Ishikawa (cell line): ENCODE measurements around the gene DNAJA3.

Source experiments
- CEBPB ChIP-seq: IDR thresholded peaks from 2 replicates; pipeline ENCODE4 v1.6.1; 2012
- CREB1 ChIP-seq: IDR thresholded peaks from 2 replicates; pipeline ENCODE4 v1.6.1; 2012; ENCODE audit warnings: low read depth
- EGR1 ChIP-seq: IDR thresholded peaks from 2 replicates; pipeline ENCODE4 v1.6.1; 2012
- EP300 ChIP-seq: IDR thresholded peaks from 2 replicates; pipeline ENCODE4 v1.6.1; 2012; ENCODE audit warnings: borderline replicate concordance
- FOXM1 ChIP-seq: IDR thresholded peaks from 2 replicates; pipeline ENCODE4 v1.6.1; 2012; ENCODE audit warnings: low read depth, borderline replicate concordance
- MAX ChIP-seq: IDR thresholded peaks from 2 replicates; pipeline ENCODE4 v1.6.1; 2012
- NFIC ChIP-seq: IDR thresholded peaks from 2 replicates; pipeline ENCODE4 v1.6.1; 2012
- RAD21 ChIP-seq: IDR thresholded peaks from 2 replicates; pipeline ENCODE4 v1.6.1; 2012; ENCODE audit warnings: low read depth
- TAF1 ChIP-seq: IDR thresholded peaks from 2 replicates; pipeline ENCODE4 v1.6.1; 2012; ENCODE audit warnings: low read depth, mild to moderate bottlenecking
- TCF12 ChIP-seq: IDR thresholded peaks from 2 replicates; pipeline ENCODE4 v1.6.1; 2012; ENCODE audit warnings: low read depth
- TEAD4 ChIP-seq: IDR thresholded peaks from 2 replicates; pipeline ENCODE4 v1.6.1; 2012
- USF1 ChIP-seq: IDR thresholded peaks from 2 replicates; pipeline ENCODE4 v1.6.1; 2012
- YY1 ChIP-seq: IDR thresholded peaks from 2 replicates; pipeline ENCODE4 v1.6.1; 2012; ENCODE audit warnings: low read depth
- ZBTB7A ChIP-seq: IDR thresholded peaks from 2 replicates; pipeline ENCODE4 v1.6.1; 2012; ENCODE audit warnings: low read depth
- TF ChIP-seq, protein P1 (sequence below): IDR thresholded peaks from 2 replicates; pipeline ENCODE4 v1.6.1; 2012; ENCODE audit warnings: low read depth, mild to moderate bottlenecking

DNAJA3 gene

DNA sequence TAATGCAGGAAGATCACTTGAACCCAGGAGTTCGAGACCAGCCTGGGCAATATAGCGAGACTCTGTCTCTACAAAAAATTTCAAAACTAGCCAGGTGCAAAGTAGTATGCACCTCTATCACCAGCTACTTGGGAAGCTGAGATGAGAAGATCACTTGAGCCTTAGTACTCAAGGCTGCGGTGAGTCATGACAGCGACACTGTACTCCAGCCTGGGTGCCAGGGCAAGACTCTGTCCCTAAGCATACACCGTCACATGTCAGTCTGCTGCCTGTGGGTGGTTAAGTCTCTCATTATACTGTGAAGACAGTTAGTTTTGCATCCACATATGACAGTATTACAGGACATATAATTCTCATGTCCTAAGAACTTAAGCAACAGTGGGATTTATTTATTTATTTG lies 27.0 kb downstream of the DNAJA3 start:
- TF ChIP-seq TAF1 (no peak), NFIC (no peak), TEAD4 (no peak), RAD21 (no peak)
- TF ChIP-seq, protein P1, sequence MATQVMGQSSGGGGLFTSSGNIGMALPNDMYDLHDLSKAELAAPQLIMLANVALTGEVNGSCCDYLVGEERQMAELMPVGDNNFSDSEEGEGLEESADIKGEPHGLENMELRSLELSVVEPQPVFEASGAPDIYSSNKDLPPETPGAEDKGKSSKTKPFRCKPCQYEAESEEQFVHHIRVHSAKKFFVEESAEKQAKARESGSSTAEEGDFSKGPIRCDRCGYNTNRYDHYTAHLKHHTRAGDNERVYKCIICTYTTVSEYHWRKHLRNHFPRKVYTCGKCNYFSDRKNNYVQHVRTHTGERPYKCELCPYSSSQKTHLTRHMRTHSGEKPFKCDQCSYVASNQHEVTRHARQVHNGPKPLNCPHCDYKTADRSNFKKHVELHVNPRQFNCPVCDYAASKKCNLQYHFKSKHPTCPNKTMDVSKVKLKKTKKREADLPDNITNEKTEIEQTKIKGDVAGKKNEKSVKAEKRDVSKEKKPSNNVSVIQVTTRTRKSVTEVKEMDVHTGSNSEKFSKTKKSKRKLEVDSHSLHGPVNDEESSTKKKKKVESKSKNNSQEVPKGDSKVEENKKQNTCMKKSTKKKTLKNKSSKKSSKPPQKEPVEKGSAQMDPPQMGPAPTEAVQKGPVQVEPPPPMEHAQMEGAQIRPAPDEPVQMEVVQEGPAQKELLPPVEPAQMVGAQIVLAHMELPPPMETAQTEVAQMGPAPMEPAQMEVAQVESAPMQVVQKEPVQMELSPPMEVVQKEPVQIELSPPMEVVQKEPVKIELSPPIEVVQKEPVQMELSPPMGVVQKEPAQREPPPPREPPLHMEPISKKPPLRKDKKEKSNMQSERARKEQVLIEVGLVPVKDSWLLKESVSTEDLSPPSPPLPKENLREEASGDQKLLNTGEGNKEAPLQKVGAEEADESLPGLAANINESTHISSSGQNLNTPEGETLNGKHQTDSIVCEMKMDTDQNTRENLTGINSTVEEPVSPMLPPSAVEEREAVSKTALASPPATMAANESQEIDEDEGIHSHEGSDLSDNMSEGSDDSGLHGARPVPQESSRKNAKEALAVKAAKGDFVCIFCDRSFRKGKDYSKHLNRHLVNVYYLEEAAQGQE = no peak

DNA sequence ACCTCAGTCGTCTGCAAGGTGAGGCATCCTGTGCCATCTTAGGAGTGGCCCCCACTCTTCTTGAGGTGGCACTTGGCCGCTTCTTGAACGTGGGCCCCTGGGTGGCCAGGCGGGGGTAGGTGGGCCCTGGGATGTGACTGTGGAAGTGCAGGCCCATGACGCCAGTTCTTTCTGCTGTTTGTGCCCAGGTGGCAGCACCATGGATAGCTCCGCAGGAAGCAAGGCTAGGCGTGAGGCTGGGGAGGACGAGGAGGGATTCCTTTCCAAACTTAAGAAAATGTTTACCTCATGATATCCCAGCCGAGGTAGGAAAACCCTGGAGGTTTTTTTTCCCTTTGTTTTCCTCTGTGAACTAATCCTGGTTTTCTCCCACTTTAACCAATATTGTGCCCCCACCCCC lies 29.0 kb downstream of the DNAJA3 start:
- no peak for TF ChIP-seq NFIC
- TF ChIP-seq, protein P1 = peak; percentile 87

DNA sequence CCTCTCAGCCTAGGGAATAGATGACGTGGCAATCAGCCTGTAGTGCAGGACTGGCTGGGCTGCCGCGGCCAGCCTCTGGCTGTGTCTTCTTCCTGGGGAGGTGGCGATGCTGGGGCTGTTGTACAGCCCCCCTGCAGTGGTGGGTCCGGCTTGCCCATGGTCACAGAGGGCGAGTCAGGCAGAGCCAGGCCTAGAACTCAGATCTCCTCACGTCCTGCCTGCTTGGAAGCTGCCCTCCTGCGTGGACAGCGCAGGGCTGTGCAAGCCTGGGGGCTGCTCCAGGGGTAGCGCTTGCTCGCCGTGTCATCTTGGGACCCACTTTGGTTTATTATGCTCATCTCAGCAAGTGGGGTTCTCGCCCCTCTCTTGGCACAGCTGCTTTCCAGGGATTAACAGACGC lies 29.4 kb downstream of the DNAJA3 start:
- TF ChIP-seq NFIC (no peak), CEBPB (no peak), EP300 (no peak), CREB1 (no peak), ZBTB7A (no peak), RAD21 (no peak), TEAD4 (no peak), TAF1 (no peak), MAX (no peak), YY1 (no peak), FOXM1 (no peak), USF1 (no peak), EGR1 (no peak), TCF12 (no peak)
- TF ChIP-seq, protein P1 = no peak

DNA sequence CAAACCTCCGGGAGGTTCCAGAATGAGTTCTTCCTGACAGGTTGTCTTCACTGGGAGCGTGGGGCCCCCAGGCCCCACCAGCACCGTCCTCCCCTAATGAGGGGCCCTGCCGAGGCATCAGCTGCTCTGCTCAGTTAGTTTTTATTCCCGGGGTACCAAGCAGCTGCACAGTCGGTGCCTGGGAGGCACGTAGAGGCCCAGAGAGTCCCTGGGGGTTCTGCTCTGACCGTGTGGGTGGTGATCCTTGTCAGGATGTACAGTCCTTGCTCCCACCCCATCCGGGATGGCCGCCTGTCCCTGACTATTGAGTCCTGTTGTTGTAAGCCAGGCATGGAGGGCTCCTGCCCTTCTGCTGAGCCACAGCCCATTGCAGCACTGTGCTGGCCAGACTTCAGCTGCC lies 30.3 kb downstream of the DNAJA3 start:
- TF ChIP-seq TEAD4 (no peak), MAX (no peak), TCF12 (no peak), CEBPB (no peak), YY1 (no peak), EGR1 (no peak), TAF1 (no peak), ZBTB7A (no peak)

DNA sequence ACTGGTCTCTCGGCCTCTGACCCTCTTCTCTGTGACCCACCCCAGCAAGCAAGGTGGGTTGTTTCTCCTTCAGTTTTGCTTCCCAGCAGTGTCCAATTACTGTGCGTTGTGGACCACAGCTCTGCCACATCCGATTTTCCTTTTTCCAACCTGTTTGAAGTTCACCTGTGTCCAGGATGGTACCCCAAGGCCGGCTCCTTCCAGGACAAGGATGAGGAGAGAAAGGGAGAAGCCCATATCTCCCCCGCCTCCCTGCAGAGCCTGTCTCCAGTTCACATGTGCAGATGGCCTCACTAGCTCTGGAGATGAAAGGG lies 35.2 kb downstream of the DNAJA3 start:
- TF ChIP-seq RAD21 (no peak), USF1 (no peak), EP300 (no peak), MAX (no peak), TAF1 (no peak), YY1 (no peak), CREB1 (no peak), EGR1 (no peak), TCF12 (no peak), FOXM1 (no peak), TEAD4 (no peak), NFIC (no peak), ZBTB7A (no peak), CEBPB (no peak)
- TF ChIP-seq, protein P1 = no peak
